Measurements from ENCODE around the gene ADAMTS12.

Gene ADAMTS12

GRCh38 chr5:33937017-33937706 is 45.4 kb upstream of the ADAMTS12 start:
- H3K4me3 ChIP-seq (ENCODE audit: low read depth, low read length) = no peak overlapping the region
- no peak for TF ChIP-seq CTCF (IDR thresholded peaks at IDR 0.05; ENCODE audit: control insufficient read depth, extremely low read depth, insufficient read depth)
- DNase-seq (ENCODE audit: low read depth) = no peak

GRCh38 chr5:33936381-33937016 is 44.7 kb upstream of the ADAMTS12 start, which contains the start of gene RXFP3:
TSS of gene RXFP3 (plus strand) at chr5:33936386. CDS start at chr5:33936741, 355 bp downstream.
- no peak for DNase-seq (ENCODE audit: low read depth)
- peak within 1 kb of the TSS; percentile 42 for H3K4me3 ChIP-seq (ENCODE audit: low read depth, low read length)
- TF ChIP-seq CTCF (IDR thresholded peaks at IDR 0.05; ENCODE audit: control insufficient read depth, extremely low read depth, insufficient read depth) = no peak

- DNase-seq (ENCODE audit: low read depth) = peak; percentile 19
- no peak for TF ChIP-seq CTCF (IDR thresholded peaks at IDR 0.05; ENCODE audit: control insufficient read depth, extremely low read depth, insufficient read depth)
- H3K4me3 ChIP-seq (ENCODE audit: low read depth, low read length) = peak overlapping the region; percentile 42
Observed at GRCh38 chr5:33936004-33936380, 44.2 kb upstream of the ADAMTS12 start.

- no peak overlapping the region for H3K4me3 ChIP-seq (ENCODE audit: low read depth, low read length)
- TF ChIP-seq CTCF (IDR thresholded peaks at IDR 0.05; ENCODE audit: control insufficient read depth, extremely low read depth, insufficient read depth) = no peak
- no peak for DNase-seq (ENCODE audit: low read depth)
Observed at GRCh38 chr5:33934176-33934575, 42.4 kb upstream of the ADAMTS12 start.

GRCh38 chr5:33933723-33934169 is 42.0 kb upstream of the ADAMTS12 start:
- no peak for TF ChIP-seq CTCF (IDR thresholded peaks at IDR 0.05; ENCODE audit: control insufficient read depth, extremely low read depth, insufficient read depth)
- DNase-seq (ENCODE audit: low read depth) = no peak
- no peak overlapping the region for H3K4me3 ChIP-seq (ENCODE audit: low read depth, low read length)

GRCh38 chr5:33931136-33931535 is 39.3 kb upstream of the ADAMTS12 start:
- DNase-seq (ENCODE audit: low read depth) = no peak
- no peak for TF ChIP-seq CTCF (IDR thresholded peaks at IDR 0.05; ENCODE audit: control insufficient read depth, extremely low read depth, insufficient read depth)
- no peak overlapping the region for H3K4me3 ChIP-seq (ENCODE audit: low read depth, low read length)
